HG02678 (cell line): ENCODE measurements around the gene CTNNA1.
"Not testable (repeated sequence)": the region's sequence is repeated elsewhere in the genome, so short reads cannot be mapped to it uniquely, and the experiment has no call there.

Source experiments
- ATAC-seq: cut with Tn5 transposase; IDR thresholded peaks from one replicate; pipeline ENCODE4 v1.9.1; 2021; ENCODE audit warnings: mild to moderate bottlenecking, moderate library complexity; ENCODE audit not compliant: unreplicated experiment

Gene CTNNA1

DNA sequence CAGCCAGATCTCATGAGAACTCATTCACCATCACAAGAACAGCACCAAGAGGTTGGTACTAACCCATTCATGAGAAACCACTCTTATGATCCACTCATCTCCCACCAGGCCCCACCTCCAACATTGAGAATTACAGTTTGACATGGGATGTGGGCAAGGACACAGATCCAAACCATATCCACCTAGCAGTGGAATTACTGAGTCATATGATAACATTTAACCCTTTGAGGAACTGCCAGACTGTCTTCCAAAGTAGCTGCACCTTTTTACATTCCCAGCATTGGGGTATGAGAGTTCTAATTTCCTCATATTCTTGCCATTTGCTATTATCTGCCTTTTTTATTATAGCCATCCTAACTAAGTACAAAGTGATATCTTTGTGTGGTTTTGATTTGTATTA, 51.9 kb downstream of the CTNNA1 start:
- ATAC-seq, result no peak

DNA sequence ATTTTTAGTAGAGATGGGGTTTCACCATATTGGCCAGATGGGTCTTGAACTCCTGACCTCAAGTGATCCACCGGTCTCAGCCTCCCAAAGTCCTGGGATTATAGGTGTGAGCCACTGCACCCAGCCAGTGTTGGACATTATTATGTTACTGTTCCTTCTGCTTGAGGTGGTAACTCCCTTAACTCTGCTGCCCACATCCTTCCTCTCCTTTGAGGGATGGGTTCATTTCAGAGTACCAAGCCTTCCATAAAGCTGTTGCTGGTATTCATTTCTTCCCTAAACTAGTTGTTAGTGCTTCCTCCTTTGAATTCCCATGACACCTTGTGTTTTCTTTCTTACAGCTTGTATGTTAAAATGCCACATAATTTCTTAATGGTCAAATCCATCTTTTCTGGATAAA, 54.0 kb downstream of the CTNNA1 start:
- ATAC-seq, result no peak

DNA sequence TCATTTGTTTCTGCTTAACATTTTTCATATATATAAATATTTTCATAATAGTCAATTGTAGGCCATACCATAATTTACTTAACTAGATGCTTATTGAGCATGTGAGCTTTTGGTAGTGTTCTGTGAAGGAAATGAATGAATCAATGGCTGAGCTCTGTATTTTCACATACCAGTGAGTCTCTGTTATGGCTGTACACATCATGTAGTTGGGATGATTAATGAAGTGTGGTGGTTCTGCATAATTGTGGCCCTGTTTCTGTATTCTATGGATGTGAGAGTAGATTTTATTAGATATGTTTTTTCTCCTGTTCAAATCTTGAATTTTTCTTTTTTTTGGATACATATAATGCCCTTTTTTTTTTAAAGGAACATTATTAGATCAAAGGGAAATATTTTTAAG, 56.2 kb downstream of the CTNNA1 start:
- ATAC-seq, result no peak

DNA sequence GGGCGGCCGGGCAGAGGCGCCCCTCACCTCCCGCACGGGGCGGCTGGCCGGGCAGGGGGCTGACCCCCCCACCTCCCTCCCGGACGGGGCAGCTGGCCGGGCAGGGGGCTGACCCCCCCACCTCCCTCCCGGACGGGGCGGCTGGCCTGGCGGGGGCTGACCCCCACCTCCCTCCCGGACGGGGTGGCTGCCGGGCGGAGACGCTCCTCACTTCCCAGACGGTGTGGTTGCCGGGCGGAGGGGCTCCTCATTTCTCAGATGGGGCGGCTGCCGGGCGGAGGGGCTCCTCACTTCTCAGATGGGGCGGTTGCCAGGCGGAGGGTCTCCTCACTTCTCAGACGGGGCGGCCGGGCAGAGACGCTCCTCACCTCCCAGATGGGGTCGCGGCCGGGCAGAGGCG, 57.6 kb downstream of the CTNNA1 start:
- ATAC-seq, result not testable (repeated sequence)

DNA sequence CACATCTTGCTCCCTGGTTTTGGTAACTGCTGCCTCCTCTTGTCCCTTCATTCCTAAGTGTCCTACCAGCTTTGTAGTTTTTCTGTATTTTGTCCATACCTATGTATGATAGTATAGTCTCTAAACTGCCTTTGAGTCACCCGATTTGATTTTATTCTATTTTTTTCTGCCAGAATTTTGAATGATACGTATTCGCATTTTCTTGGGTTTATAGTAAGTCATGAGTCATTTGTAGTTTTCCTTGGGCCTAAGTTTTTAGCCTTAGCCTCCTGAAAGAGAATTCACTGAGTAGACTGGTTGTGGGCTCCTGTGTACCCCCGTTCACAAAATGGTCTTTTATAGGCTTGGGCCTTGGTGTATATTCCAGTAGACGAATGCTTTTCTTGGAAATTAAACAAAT, 62.3 kb downstream of the CTNNA1 start:
- no peak for ATAC-seq

- ATAC-seq, result no peak
Measured at GRCh38 chr5:138817241-138817640, 64.0 kb downstream of the CTNNA1 start.

DNA sequence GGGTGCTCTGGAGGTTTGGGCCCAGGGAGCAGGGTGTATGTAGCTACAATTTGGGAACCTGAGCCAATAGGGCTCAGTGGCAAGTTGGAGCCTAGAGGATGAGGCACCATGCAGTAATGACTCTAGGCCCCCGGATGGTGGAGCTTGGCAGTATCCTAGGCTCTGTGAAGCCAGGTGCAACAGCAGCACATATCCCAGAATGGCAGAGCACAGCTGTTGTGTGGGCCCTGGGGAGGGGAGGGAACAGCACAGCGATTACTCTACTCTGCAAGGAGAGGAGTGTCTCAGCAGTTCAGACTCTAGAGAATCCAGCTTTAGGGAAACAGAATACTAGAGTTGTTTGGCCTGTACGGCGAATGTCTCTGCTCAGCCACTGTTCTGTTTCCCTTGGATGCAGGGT, 65.9 kb downstream of the CTNNA1 start:
- ATAC-seq, result no peak

DNA sequence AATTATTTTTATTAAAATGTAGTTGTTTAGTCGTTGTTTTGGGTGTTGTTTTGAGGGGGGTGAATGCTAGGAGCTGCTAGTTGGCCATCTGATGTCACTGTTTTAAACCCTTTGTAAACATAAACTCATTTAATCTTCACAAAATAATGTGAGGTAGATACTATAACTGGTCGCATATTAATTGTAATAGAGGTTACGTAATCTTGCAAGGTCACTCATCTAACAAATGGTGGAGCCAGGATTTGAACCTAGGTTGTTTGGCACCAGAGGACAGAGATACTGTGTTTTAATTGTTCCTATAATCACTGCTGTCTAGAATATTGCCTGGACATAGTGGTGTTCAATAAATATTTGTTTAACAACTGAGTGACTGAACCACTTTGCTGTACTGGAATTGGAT, 67.5 kb downstream of the CTNNA1 start:
- no peak for ATAC-seq

GRCh38 chr5:138824516-138824915, 71.3 kb downstream of the CTNNA1 start:
- no peak for ATAC-seq

DNA sequence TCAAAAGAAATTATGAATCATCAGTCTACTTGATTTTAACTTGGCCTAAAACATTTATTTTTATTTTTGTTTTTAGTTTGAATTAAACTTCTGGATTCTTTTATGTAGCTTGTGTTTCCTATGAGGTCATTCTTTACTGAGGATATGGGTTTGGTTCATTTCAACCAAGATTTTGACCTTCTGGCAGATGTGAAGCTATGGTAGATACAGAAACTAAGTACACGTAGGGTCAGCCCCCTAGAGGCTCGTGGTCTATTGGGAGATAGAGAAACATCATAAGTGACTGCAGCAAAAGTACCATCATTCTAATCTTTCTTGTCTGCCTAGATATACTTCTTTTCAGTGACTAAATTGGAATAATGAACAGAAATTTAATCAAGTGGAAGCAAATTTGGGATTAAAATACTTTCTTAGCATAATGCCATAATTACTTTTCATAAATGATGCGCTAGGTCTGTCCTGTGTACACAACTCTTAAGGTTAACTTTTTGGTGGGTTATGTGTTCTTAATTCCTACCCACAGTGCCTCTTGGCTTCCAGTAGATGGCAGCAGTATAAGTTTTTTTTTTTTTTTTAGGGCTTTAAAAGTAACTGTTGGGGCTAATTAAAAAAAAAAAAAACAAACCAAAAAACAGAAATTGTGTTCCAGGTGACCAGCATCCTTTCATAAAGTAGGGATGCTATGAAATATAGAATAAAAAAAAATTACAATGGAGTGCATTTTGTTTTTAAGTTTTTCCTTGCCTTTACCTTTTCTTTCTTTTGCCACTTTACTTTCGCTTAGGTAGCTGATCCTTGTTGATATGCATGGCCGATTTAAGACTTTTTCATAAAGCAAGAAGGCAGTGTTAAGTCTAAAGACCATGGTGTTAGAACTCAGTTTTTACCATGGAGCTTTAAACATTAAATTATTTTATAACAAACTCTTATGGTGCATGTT, 72.0 kb downstream of the CTNNA1 start:
- no peak for ATAC-seq

- ATAC-seq, result no peak
Measured at GRCh38 chr5:138828556-138828955, 75.3 kb downstream of the CTNNA1 start.

DNA sequence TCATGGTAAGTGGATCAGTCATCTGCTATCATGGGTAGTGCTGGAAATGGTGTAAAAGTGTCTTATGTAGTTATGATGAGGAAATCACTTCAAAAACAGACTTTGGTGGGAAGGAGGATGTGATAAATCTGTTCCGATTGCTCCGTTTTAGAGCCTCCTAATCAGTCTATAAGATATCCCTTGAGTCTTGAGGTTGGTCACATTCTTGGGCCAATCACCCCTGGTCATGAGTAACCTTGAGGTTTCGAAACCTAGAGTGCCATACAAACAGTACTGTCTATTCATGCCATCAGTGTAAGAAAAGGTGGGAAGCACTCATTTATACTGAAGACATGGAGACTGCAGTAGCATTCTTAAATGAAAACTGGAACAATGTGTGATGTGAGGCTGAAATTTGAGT, 76.1 kb downstream of the CTNNA1 start:
- no peak for ATAC-seq

DNA sequence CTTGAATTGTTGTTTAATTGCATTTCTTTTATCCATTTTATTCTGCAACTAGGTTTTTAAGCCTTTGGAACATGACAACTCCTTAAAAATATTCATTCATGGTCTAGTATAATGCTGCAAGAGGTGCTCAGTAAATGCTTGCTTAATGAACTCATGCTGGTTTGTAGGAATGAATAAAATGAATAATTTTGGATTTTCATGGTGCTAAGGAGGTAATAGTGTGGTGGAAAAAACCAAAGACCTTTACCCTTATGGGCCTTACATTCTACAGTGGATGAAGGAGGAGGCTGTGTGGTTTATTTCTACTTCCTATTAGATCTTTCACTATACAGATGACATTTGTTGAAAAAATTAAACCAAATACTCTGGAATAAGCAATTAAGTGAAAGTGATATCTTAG, 78.5 kb downstream of the CTNNA1 start:
- ATAC-seq, result no peak

DNA sequence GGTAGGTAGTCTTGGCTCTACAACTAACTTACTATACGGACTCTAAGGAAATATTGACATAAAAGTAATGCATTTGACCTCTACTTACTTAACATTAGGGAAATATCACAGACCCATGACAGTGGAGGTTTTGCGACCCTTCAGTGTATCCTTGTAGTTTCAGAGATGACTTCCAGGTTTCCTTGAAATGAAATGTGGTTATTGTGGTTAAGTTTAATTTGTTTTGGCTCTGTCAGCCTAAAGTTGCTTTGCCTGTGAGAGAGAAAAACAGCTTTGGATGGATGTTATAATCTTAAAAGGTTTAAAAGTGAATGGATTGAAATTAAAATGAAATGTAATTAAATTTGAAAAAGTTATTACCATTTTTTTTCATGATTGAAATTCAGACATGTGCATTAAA, 79.0 kb downstream of the CTNNA1 start:
- no peak for ATAC-seq

DNA sequence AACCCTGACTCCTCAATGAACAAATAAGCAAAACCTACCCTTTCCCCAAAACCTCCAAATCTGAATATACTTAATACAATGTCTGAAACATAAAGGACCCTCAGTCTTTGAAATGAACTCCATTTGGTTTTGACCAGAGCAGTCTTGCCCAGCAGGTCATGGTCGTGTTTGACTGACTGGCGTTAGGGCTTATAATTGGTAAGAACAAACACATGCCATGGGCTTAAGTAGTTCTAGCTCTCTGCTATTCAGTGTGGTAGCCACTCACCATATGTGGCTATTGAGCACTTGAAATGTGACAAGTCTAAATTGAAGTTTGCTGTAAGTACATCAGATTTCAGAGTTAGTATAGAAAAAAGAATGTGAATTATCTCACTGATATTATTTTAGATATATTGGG, 79.9 kb downstream of the CTNNA1 start:
- no peak for ATAC-seq

DNA sequence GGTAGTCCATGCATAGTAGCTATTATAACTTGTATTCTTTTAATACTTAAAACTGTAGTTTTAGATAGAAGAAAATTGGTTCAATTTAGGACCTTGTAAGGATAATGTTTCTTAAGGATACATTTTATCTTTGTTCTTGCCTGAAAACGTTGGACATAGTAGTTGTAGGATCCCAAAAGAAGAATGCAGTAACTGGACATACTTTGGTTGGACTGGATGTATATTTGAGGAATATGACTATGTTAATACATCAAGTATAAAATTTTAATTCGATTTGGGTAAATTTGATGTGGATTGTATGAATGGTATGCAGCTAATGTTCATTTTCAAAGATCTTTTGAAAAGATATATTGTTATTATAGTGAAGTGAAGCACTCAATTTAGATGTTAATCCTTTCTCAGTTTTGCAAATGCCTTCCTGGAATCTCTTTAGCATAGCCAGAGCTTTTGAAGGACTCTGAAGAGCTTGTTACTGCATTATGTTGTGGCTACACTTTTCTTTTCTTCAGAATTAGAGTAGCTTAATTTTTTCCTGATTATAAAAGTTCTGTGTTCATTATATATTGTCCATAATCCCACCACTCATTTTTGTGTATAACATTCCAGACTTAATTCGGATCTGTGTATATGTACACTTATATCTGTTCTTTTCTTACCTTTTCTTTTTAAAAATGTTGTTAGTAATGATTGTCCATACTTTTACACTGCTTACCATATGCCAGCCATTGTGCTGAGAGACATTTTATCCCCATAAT, 80.7 kb downstream of the CTNNA1 start:
- no peak for ATAC-seq

- not testable (repeated sequence) for ATAC-seq
Measured at GRCh38 chr5:138834853-138835252, 81.6 kb downstream of the CTNNA1 start.

DNA sequence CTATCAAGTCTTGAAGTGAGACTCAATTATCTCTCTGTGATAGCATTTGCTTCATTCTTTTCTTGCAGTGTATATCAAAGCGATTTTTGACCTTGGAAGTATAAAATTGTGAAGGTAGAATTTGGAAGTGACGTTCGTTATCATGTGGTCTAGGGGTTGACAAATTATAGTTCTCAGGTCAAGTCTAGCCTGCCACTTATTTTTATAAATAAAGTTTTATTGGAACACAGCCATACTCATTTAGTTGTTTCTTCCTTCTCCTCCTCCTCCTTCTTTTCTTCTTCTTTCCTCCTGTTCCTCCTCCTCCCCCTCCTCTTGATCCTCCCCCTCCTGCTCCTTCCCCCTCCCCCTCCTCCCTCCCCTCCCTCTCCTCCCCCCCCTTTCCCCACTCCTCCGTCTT, 83.9 kb downstream of the CTNNA1 start:
- ATAC-seq, result no peak

- ATAC-seq, result no peak
Measured at GRCh38 chr5:138840103-138840502, 86.9 kb downstream of the CTNNA1 start.

- ATAC-seq, result no peak
Measured at GRCh38 chr5:138841531-138841930, 88.3 kb downstream of the CTNNA1 start.

- no peak for ATAC-seq
Measured at GRCh38 chr5:138843316-138844124, 90.3 kb downstream of the CTNNA1 start.
